ENCODE measurements around the gene GLI3. TPM values are rescaled to one million over a fixed set of nuclear protein-coding genes. Genes with fewer than 3 reads are reported as not detected.

Gene GLI3
- polyA plus RNA-seq, 2 of the 4 experiments (the other 2 are of a cell fraction) = 0.09 TPM; not detected in 1

GRCh38 chr7:42081671-42082070, 155.3 kb downstream of the GLI3 start:
- FAIRE-seq (no peak), DNase-seq (ENCODE audit: low read depth in 1 of 2, low spot score in 1 of 2) (no peak), ATAC-seq (no peak)
- no peak for TF ChIP-seq EHF (CRISPR knock-in tag; IDR thresholded peaks at IDR 0.05)
- no peak for TF ChIP-seq HDAC2 (IDR thresholded peaks at IDR 0.05)
- Histone ChIP-seq H3K4me2 (no peak overlapping the region), H3K4me3 (no peak overlapping the region), H3K4me1 (no peaks in the 10 kb centered on the region), H3K27ac (no peak overlapping the region), H3K9me3 (no peaks in the 10 kb centered on the region)
- CTCF ChIA-PET = interaction anchor here (1.0 to 1.2 kb wide), 2 partner anchors 20 to 141 kb away, joined by 3 read pairs; no protein-coding TSS in a partner anchor
- 2% methylated on average over 2 of the region's 2 CpGs for WGBS (ENCODE audit: missing lambda C conversion rate)
- POLR2A ChIA-PET = no interaction called here

DNA sequence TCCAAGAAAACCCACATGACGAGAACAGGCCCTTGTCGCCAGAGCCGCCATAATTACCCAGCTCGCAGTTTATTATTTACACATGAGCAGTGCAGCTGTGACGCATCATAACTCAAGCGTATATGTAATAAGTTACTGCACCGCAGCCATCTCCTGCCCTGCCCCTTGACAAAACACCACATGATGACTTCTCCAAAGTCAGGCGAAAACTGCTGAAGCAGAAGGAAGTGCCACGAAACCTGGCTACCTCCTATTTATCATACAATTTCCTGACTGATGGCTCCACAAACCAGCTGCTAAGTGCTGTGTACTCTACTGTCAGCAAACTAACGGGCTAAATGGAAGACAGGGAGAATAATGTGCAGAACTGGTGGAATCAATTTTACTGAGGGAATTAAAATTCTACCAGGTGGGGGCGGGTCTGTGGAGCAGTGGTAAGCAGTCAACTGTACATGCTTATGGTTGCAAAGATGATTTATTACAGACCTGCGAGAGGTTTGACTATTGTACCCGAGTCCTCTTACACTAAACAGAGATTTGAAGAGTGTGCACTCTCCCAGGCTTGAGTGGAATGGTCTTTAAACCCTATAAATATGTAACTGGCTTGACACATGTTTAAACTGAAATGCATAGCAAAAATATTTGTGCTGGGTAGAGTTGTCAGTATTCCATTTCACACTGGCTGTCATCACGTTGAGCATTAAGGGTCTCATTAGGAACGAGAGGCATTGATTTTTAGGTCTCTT, 156.0 kb downstream of the GLI3 start:
- H3K4me3 ChIP-seq = no peak overlapping the region
- H3K4me2 ChIP-seq = no peak overlapping the region
- no peaks in the 10 kb centered on the region for H3K4me1 ChIP-seq
- H3K27ac ChIP-seq = no peak overlapping the region
- ATAC-seq (no peak), FAIRE-seq (no peak), DNase-seq (ENCODE audit: low read depth in 1 of 2, low spot score in 1 of 2) (no peak)
- no peaks in the 10 kb centered on the region for H3K9me3 ChIP-seq
- CTCF ChIA-PET = interaction anchor here (1.2 kb wide), 1 partner anchor 21 kb away, joined by 3 read pairs; no protein-coding TSS in a partner anchor
- no peak for TF ChIP-seq REST (IDR thresholded peaks at IDR 0.05)
- no peak for TF ChIP-seq CBX2 (IDR thresholded peaks at IDR 0.05; ENCODE audit: borderline replicate concordance, low read depth)
- no peak for TF ChIP-seq RCOR1 (IDR thresholded peaks at IDR 0.05; ENCODE audit: low read depth, low read length)
- TF ChIP-seq, protein P1, sequence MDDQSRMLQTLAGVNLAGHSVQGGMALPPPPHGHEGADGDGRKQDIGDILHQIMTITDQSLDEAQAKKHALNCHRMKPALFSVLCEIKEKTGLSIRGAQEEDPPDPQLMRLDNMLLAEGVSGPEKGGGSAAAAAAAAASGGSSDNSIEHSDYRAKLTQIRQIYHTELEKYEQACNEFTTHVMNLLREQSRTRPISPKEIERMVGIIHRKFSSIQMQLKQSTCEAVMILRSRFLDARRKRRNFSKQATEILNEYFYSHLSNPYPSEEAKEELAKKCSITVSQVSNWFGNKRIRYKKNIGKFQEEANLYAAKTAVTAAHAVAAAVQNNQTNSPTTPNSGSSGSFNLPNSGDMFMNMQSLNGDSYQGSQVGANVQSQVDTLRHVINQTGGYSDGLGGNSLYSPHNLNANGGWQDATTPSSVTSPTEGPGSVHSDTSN (IDR thresholded peaks at IDR 0.05) = no peak
- no peak for TF ChIP-seq ZFP36 (IDR thresholded peaks at IDR 0.05; ENCODE audit: borderline replicate concordance, partially characterized antibody)
- no peak for TF ChIP-seq ESRRA (IDR thresholded peaks at IDR 0.05; ENCODE audit: borderline replicate concordance, low read length)
- no peak for TF ChIP-seq ZC3H11A (IDR thresholded peaks at IDR 0.05)
- TF ChIP-seq NR3C1 (IDR thresholded peaks at IDR 0.05) = no peak
- no peak for TF ChIP-seq RFX5 (IDR thresholded peaks at IDR 0.05)
- no peak for TF ChIP-seq NPAS2 (CRISPR knock-in tag; IDR thresholded peaks at IDR 0.05; ENCODE audit: borderline replicate concordance)
- TF ChIP-seq JUNB (IDR thresholded peaks at IDR 0.05) = no peak
- no peak for TF ChIP-seq JUN (IDR thresholded peaks at IDR 0.05)
- TF ChIP-seq RARB (CRISPR knock-in tag; IDR thresholded peaks at IDR 0.05) = no peak
- no peak for TF ChIP-seq NFE2L2 (conservative IDR thresholded peaks at IDR 0.05; ENCODE audit: low read length)
- TF ChIP-seq HMGXB4 (CRISPR knock-in tag; IDR thresholded peaks at IDR 0.05; ENCODE audit: borderline replicate concordance) = no peak
- TF ChIP-seq USF2 (IDR thresholded peaks at IDR 0.05) = no peak
- TF ChIP-seq GATA3 (IDR thresholded peaks at IDR 0.05; ENCODE audit: borderline replicate concordance) = no peak
- POLR2A ChIA-PET = no interaction called here
- WGBS (ENCODE audit: missing lambda C conversion rate) = 50% methylated on average over 15 of the region's 15 CpGs
